ENCODE results near the gene ATP2B1. TPM values are rescaled to one million over a fixed set of nuclear protein-coding genes. Genes with fewer than 3 reads are reported as not detected.

The ATP2B1 gene
- total and polyA plus RNA-seq, 7 donors: 14.3 to 54.0 (median 30.1) TPM

- ATAC-seq (no peak), DNase-seq (no peak)
- Histone ChIP-seq H3K4me3 (no peak overlapping the region), H3K9me3 (no peaks in the 10 kb centered on the region), H3K36me3 (ENCODE audit: insufficient read depth in 1 of 2, low read depth in 1 of 2) (no peaks in the 10 kb centered on the region), H3K27ac (no peak overlapping the region), H3K27me3 (ENCODE audit: insufficient read depth in 3 of 3, low read length in 2 of 3) (no peaks in the 10 kb centered on the region), H3K4me1 (no peaks in the 10 kb centered on the region)
- intact Hi-C loops (cut with DNase I): no loop called here
- whole genome bisulfite sequencing, 3 donors: 77 to 87% (median 84%) methylated on average over 2 of the region's 2 CpGs
- no peak for TF ChIP-seq CTCF (IDR thresholded peaks at IDR 0.05)
Measured at GRCh38 chr12:89732522-89732921, 23.9 kb upstream of the ATP2B1 start.

GRCh38 chr12:89731614-89732013 is 23.0 kb upstream of the ATP2B1 start:
- ATAC-seq: peak in 2 of 4 donors; percentile 53 to 70

DNA sequence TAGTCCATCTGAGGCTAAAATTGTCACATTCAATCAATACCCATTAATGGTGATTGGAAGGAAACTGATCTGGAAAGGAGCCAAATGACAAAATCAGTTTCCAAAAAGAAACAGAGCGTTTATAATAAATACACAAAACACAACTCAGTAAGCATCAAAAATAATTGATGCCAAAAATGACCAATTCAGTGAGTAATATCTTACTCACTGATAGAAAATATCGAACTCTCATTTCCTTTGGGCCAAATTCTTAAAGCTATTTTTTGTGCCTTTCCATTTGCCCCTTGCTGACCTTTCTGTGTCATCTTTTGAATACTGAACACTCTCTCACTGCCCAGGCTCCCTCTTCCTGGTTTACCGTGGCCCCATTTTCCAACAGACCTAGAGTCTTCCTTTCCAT is 22.5 kb upstream of the ATP2B1 start:
- H3K9me3 ChIP-seq: no peaks in the 10 kb centered on the region
- ATAC-seq (no peak), DNase-seq (no peak)
- no peaks in the 10 kb centered on the region for H3K36me3 ChIP-seq (ENCODE audit: insufficient read depth in 1 of 2, low read depth in 1 of 2)
- 63 to 74% (median 66%) methylated on average over 3 of the region's 3 CpGs for WGBS, 3 donors
- no peak overlapping the region for H3K4me3 ChIP-seq
- TF ChIP-seq CTCF (IDR thresholded peaks at IDR 0.05): no peak
- H3K27me3 ChIP-seq (ENCODE audit: insufficient read depth in 3 of 3, low read length in 2 of 3): no peaks in the 10 kb centered on the region
- no peak overlapping the region for H3K27ac ChIP-seq
- H3K4me1 ChIP-seq: no peaks in the 10 kb centered on the region
- intact Hi-C loops (cut with DNase I): no loop called here

More at GRCh38 chr12:89731614-89732013, 23.0 kb upstream of the ATP2B1 start:
- H3K9me3 ChIP-seq: no peaks in the 10 kb centered on the region
- H3K27ac ChIP-seq: no peak overlapping the region
- intact Hi-C loops (cut with DNase I): no loop called here
- no peak overlapping the region for H3K4me3 ChIP-seq
- TF ChIP-seq CTCF (IDR thresholded peaks at IDR 0.05): no peak
- H3K27me3 ChIP-seq (ENCODE audit: insufficient read depth in 3 of 3, low read length in 2 of 3): no peaks in the 10 kb centered on the region
- no peaks in the 10 kb centered on the region for H3K36me3 ChIP-seq (ENCODE audit: insufficient read depth in 1 of 2, low read depth in 1 of 2)
- WGBS, 3 donors: 28 to 59% (median 29%) methylated on average over 2 of the region's 2 CpGs
- no peak for DNase-seq
- H3K4me1 ChIP-seq: no peaks in the 10 kb centered on the region

DNA sequence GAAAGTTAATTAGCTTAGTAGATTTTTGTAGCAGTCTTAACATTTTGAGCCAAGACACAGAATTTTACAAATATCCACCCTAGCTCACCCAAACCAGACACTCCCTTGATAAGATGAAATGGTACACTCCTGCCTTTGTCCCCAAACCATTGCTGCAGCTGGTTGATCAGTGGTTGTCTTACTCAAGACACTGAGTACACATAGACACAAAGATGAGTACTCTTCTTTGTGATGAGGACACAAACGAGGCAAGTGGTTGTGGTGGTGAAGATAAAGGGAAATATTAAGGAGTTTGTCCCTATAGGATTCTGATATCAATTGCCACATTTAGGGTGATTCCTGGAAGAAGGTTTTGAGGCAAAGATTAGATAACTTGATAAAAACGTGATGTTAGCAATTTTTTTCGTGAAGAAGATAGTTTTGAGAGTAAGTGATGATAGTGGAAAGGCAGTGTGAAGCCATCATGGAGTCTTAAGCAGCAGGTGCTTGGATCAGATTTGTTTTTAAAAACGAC is 21.4 kb upstream of the ATP2B1 start:
- no peaks in the 10 kb centered on the region for H3K4me1 ChIP-seq
- WGBS, 3 donors: 67 to 69% (median 67%) methylated on average over 4 of the region's 4 CpGs

More for the DNA sequence above, 21.4 kb upstream of the ATP2B1 start:
- Histone ChIP-seq H3K4me3 (no peak overlapping the region), H3K27ac (no peak overlapping the region), H3K36me3 (ENCODE audit: insufficient read depth in 1 of 2, low read depth in 1 of 2) (no peaks in the 10 kb centered on the region), H3K9me3 (no peaks in the 10 kb centered on the region), H3K27me3 (ENCODE audit: insufficient read depth in 3 of 3, low read length in 2 of 3) (no peaks in the 10 kb centered on the region)
- no peak for TF ChIP-seq CTCF (IDR thresholded peaks at IDR 0.05)
- ATAC-seq: no peak
- intact Hi-C loops (cut with DNase I): no loop called here
- no peak for DNase-seq

Data from psoas muscle (tissue), 8 donors.